ENCODE data around the gene TMEM106A. TPM values are rescaled to one million over a fixed set of nuclear protein-coding genes. Genes with fewer than 3 reads are reported as not detected.

Gene TMEM106A
- total RNA-seq, 2 donors from 2014 or later: 11.2 to 11.3 TPM

GRCh38 chr17:43216762-43217613 is 5.3 kb downstream of the TMEM106A start:
- Histone ChIP-seq H3K36me3 (ENCODE audit: control insufficient read depth, insufficient read depth, low read length) (peaks cover 32% of the 10 kb centered on the region), H3K27ac (ENCODE audit: low read depth, low read length) (no peak overlapping the region), H3K9me3 (ENCODE audit: control insufficient read depth, low read length) (no peaks in the 10 kb centered on the region), H3K9ac (ENCODE audit: extremely low read depth, low read length, poor library complexity, severe bottlenecking) (no peak overlapping the region), H3K27me3 (ENCODE audit: control insufficient read depth, insufficient read depth, low read length, poor library complexity, severe bottlenecking) (no peaks in the 10 kb centered on the region), H3K4me1 (ENCODE audit: control insufficient read depth, insufficient read depth, low read length) (peaks cover 16% of the 10 kb centered on the region), H3K4me3 (ENCODE audit: low read length) (no peak overlapping the region)
- Mint-ChIP-seq H3K4me1 (peaks cover 17% of the 10 kb centered on the region), H3K36me3 (ENCODE audit: low read depth) (peaks cover 36% of the 10 kb centered on the region), H3K9me3 (no peaks in the 10 kb centered on the region), H3K27ac (no peak overlapping the region), H3K27me3 (ENCODE audit: insufficient read depth) (no peaks in the 10 kb centered on the region), H3K4me3 (no peak overlapping the region)
- no peak for TF ChIP-seq CTCF (conservative IDR thresholded peaks at IDR 0.05)
- WGBS, 2 experiments (ENCODE audit: insufficient coverage in 1 of 2, insufficient read length in 1 of 2): 85 to 93% methylated on average over 3 to 4 of the region's 4 CpGs
- DNase-seq: no peak

GRCh38 chr17:43217614-43218087 is 6.0 kb downstream of the TMEM106A start:
- Histone ChIP-seq H3K4me1 (ENCODE audit: control insufficient read depth, insufficient read depth, low read length) (peaks cover 16% of the 10 kb centered on the region), H3K9me3 (ENCODE audit: control insufficient read depth, low read length) (no peaks in the 10 kb centered on the region), H3K27me3 (ENCODE audit: control insufficient read depth, insufficient read depth, low read length, poor library complexity, severe bottlenecking) (no peaks in the 10 kb centered on the region), H3K27ac (ENCODE audit: low read depth, low read length) (no peak overlapping the region), H3K36me3 (ENCODE audit: control insufficient read depth, insufficient read depth, low read length) (peaks cover 32% of the 10 kb centered on the region), H3K9ac (ENCODE audit: extremely low read depth, low read length, poor library complexity, severe bottlenecking) (no peak overlapping the region), H3K4me3 (ENCODE audit: low read length) (no peak overlapping the region)
- peaks cover 10% of the 10 kb centered on the region for H3K4me1 Mint-ChIP-seq
- H3K36me3 Mint-ChIP-seq (ENCODE audit: low read depth): peaks cover 36% of the 10 kb centered on the region
- no peak overlapping the region for H3K27ac Mint-ChIP-seq
- 95% methylated on average over 2 of the region's 2 CpGs; no CpG with 5 or more reads in 1 of the 2 experiments for WGBS, 2 experiments (ENCODE audit: insufficient coverage in 1 of 2, insufficient read length in 1 of 2)
- H3K9me3 Mint-ChIP-seq: no peaks in the 10 kb centered on the region
- H3K27me3 Mint-ChIP-seq (ENCODE audit: insufficient read depth): no peaks in the 10 kb centered on the region
- no peak for DNase-seq
- TF ChIP-seq CTCF (conservative IDR thresholded peaks at IDR 0.05): no peak
- no peak overlapping the region for H3K4me3 Mint-ChIP-seq

GRCh38 chr17:43219001-43219400 is 7.3 kb downstream of the TMEM106A start:
- peaks cover 31% of the 10 kb centered on the region for H3K36me3 Mint-ChIP-seq (ENCODE audit: low read depth)
- H3K4me1 Mint-ChIP-seq: no peaks in the 10 kb centered on the region
- Histone ChIP-seq H3K9me3 (ENCODE audit: control insufficient read depth, low read length) (no peaks in the 10 kb centered on the region), H3K27me3 (ENCODE audit: control insufficient read depth, insufficient read depth, low read length, poor library complexity, severe bottlenecking) (no peaks in the 10 kb centered on the region), H3K36me3 (ENCODE audit: control insufficient read depth, insufficient read depth, low read length) (peaks cover 32% of the 10 kb centered on the region), H3K4me1 (ENCODE audit: control insufficient read depth, insufficient read depth, low read length) (peaks cover 8% of the 10 kb centered on the region), H3K9ac (ENCODE audit: extremely low read depth, low read length, poor library complexity, severe bottlenecking) (no peak overlapping the region), H3K4me3 (ENCODE audit: low read length) (no peak overlapping the region), H3K27ac (ENCODE audit: low read depth, low read length) (no peak overlapping the region)
- WGBS, 2 experiments (ENCODE audit: insufficient coverage in 1 of 2, insufficient read length in 1 of 2): 92 to 100% methylated on average over 1 to 2 of the region's 2 CpGs
- H3K27ac Mint-ChIP-seq: no peak overlapping the region
- no peak for DNase-seq
- no peak overlapping the region for H3K4me3 Mint-ChIP-seq
- H3K9me3 Mint-ChIP-seq: no peaks in the 10 kb centered on the region
- H3K27me3 Mint-ChIP-seq (ENCODE audit: insufficient read depth): no peaks in the 10 kb centered on the region
- TF ChIP-seq CTCF (conservative IDR thresholded peaks at IDR 0.05): no peak
